ENCODE results near the gene SF1.

The SF1 gene

DNA sequence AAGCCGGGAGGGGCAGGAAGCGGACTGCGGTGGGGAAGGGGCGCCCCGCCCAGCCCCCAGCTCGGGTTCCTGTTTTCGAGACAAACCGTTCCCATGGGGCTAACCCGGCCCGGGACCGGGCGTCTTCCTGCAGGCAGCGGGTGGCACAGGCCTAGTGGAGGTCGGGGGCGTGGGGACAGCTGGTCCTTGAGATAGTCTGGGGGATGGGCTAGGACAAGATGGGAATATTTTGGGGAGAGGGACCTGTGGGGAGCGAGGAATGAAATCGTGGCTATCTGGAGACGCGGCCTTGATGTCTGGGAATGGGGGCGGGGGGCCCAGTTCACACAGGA is 33.2 kb downstream of the SF1 start:
- no peak for DNase-seq (ENCODE audit: low spot score)

DNA sequence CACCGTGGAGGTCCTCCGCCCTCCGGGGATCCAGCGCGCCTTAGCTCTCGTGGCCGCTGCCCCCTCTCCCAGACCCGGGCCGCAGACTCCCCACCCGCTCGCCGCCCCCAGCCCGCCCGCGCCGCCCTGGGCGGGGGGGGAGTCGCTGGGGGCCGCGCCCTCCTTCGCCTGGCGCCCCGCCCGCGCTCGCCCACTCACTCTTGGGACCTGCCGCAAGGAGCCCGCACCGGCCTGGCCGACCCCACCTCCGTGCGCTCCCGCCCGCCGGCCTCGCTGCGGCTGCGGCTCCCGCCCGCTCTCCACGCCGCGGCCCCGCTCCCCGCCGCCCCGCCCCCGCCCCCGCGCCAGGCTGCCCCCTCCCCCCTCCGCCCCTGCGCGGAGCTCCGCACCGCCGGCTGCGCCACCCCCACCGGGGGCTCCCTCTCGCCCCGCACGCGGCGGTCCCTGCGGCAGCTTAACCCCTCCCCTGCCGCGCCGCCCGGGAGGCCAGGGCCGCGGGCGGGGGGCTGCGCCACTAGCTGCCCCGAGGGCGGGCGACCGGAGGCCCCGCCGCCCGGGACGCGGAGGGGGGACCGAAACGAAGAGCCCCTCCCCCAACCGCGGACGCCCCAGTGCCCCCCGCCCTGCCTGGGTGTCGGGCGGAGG is 33.7 kb downstream of the SF1 start:
- DNase-seq (ENCODE audit: low spot score): no peak

DNA sequence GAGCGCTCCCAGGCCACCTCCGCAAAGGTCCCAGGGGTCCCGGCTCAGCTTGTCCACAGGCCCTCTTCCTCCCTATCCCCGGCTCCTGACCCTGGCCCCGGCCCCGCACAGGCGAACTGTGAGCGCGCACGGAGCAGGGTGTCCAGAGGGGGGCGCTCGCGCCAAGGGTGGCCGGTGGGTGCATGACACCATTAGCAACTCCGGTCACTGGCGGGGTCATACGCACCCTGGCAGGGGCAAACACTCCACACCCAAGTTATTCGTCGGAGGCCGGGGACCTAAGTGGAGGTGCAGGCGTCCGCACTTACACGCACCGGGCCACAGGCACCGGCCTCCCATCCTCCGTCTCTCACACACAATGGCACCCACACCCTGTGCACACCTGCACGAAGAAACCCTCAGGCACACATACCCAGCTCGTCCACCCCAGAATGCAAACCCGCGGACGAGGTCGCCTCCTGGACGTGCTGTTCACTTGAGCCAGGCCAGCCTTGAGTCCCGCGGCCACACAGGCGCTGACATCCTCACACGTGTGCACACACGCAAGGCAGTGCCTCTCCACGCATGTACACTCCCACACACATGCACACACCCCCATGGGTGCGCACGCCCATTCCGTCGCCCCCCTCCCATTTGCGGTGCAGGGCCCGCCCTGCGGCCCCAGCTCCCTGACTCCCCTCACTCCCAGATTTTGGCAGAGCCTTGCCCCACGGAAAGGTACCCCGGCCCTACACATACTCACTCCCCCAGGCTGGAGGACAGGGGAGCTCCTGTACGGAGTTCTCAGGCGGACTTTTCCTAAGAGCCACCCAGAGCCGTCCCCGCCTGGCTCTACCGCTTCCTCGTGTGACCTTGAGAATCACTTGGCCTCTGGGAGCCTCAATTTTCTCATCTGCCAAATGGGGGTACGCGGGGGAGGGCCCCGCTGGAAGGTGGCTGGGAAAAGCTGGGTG is 34.5 kb downstream of the SF1 start, which contains the start of gene RASGRP2:
Gene RASGRP2, minus strand, starts transcription at position 552 of the 953 bp plus-strand sequence. CDS start 1,276 bp downstream, outside the sequence.
- no peak for DNase-seq (ENCODE audit: low spot score)

DNA sequence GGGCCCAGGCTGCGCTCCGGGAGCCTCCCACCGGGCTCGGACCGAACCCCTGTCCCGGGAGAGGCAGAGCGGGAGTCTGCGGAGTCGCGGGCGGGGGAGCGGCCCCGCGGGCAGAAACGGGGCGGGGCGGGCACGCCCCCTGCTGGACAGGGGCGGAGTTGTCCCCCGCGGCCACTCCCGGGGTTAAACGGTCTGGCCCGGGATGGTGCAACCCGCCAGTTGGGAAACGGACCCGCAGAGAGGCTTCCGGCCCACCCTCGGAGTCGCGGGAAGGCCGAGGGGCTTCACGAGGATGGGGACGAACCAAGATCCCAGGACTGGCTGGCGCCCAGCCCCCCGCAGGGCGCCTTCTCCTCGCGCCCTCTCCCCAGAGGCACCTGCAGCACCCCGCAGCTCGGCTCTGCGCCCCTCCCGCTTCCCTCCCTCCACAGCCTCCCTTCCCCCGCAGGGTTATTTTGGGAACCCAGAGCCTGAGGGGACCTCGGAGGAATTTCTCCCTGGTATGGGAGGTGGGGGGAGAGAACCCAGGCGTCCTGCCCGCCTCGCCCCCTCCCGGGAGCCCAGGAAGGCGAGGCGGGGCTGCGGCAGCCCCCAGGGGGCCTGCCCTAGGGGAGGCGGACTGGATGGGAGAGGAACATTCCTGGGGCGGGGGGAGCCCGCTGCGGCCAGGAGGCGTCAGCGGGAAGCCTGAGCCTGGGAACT is 35.3 kb downstream of the SF1 start:
- peak; percentile 69 for DNase-seq (ENCODE audit: low spot score)

DNA sequence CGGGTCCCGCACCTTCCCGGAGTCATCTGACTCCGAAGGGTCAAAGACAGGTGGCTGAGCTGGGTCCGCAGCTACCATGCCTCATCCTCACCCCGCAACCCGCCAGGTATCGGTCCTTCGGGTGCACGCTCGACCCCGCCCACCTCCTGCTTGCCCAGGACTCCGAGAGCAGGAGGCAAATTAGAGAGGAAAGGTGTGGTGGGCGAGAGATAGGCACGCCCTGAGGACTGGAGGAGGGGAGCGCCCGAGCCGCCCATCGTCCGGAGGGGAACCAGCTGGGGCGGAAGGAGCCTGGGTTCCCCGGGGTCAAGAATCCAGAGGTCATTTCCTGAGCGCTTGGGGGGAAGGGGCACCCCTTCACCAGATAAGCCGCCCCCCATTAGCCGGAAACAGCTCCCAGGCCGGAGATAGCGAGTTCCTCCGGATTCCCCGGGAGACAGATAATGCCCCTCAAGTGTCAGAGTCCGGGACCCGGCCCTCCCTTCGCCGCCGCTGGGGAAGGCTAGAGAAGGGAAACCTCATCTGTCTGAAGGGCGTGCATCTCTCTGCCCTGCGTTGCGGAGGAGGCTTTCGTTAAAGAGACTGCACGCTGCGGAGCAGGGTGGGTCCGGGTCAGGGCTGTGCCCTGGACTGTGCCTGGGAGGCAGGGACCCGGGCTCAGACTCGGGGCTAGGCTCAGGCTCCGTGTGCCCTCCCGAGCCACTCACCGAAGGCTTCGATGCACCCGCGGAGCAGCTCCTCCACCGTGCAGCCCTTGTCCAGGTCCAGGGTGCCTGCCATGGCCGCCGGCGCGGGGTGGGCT is 36.1 kb downstream of the SF1 start:
- no peak for DNase-seq (ENCODE audit: low spot score)

DNA sequence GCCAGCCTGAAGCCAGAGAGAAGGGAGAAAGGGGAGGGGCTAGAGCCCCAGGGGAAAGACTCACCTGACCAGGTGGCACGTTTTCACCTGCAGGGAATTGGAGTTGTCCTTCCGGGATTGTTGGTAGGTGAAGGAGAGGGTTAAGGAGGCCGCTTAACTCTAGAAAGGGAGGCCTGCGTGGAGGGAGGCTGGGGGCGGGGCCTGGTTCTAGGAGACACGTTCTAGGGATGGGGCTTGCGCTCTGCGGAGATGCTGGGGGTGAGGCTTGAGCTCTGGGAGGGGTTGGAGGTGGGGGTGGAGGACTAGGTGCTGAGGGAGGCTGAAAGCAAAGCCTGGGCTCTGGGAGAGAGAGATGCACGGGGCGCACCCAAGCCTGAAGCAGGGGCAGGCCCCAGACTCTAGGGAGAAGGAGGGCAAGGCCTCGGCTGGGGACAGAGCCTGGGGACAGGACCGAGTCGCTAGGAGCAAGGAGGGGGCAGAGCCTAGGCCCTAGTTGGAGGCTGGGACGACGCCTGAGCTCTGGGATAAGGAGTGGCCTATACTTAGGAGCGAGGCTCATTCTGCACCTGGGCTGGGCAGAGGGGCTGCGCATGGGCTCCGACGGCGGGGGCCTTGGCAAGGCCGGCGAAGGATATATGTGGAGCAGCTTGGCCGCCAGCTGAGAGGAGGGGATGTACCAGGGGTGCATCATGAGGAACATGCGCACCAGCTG is 36.8 kb downstream of the SF1 start:
- DNase-seq (ENCODE audit: low spot score): no peak

DNA sequence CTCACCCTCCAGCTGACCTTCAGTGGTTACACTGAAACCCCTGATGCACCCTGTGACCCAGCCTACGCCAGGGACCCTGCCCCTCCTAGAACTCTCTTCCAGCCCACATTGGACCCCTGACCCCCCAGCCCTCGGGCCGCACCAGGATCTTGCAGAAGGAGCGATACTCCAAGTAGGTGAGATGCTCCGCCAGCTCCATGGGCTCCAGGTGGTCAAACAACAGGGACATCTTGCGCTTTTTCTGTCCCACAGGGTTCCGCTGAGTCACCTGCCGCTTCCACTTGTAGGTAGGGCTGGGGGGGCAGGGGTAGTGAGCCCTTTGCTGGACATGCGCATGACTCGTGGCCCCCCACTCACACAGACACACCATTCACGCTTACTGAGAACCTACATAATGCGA is 38.5 kb downstream of the SF1 start:
- no peak for DNase-seq (ENCODE audit: low spot score)

DNA sequence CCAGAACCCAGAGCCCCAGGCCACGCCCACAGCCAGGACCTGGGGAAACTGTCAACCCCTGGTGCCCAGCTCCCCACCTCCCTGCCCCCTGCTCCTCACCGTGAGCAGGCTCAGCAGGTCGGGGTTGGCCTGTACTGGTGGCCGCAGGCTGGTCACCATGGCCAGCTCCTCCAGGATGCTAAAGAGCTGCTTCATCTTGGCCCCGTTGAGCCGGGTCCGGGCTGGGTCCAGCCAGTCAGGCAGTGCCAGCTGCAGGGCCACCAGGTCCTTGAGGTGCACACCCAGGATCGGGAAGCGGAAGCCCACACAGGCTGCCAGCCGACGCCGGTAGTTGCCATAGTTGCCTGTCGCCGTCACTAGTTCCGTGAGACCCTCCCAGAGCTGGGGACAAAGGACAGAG is 41.7 kb downstream of the SF1 start:
- no peak for DNase-seq (ENCODE audit: low spot score)

DNA sequence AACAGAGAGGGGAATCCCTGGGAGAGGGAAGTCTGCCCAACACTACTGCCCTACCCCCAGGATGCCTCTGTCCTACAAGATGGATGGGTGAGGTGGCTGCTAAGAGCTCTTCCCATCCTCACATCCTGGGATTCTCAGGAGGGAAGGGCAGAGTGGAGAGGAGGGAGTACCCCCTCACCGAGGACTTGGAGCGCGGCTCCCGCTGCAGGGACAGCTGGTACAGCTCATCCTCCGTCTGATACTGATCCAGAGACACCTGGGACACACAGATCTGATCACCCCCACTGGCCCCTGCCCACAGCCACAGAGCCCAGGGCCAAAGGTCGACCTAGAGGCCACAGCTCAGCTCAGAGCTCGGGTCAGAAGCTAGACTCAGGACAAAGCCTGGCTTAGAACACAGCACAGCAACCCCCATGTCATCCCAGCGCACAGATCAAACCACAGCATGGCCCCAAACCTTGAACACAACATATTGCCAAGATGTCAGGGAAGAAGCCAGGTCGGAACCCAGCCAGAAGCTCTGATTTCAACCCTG is 42.5 kb downstream of the SF1 start:
- DNase-seq (ENCODE audit: low spot score): no peak

DNA sequence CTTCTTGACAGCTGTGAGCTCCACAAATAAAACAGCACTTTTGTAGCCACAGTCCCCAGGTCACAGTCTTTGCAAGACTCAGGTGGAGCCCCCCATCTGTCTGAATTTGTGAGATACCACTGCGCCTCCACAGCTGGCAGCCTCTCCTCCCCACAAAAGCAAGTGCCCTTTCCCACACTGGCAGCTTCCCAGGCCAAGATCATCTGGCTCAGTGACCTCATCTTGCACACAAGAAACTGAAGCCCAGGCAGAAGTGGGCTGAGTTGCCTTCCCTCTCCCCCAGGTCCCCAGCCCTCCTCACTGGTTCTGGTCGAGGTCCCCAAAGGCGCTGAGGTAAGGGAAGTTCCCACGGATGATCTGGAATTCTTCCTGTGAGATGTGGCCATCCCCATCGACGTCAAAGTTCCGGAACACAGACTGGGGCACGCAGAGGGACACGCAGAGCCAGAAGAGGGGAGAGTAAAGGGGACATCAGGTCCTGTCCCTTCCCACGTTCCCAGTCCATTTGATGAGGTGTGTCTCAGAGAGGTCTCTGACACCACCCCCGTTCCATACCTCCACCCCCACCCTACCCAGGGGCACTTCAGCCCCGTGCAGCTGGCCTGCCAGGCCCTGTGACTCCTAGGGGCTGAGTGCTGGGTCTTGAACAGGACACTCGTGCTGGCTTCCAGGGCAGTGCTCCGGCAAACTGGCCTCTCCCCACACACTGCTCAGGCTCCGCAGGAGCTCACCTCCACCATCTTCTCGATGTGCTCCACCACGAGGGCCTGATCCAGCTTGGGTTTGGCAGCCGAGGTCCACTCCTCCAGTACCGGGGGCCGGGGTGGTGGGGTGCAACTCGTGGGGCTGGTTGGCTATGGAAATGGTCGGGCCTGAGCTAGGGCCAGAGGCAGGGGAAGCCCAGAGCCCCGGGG is 43.3 kb downstream of the SF1 start:
- DNase-seq (ENCODE audit: low spot score): no peak

DNA sequence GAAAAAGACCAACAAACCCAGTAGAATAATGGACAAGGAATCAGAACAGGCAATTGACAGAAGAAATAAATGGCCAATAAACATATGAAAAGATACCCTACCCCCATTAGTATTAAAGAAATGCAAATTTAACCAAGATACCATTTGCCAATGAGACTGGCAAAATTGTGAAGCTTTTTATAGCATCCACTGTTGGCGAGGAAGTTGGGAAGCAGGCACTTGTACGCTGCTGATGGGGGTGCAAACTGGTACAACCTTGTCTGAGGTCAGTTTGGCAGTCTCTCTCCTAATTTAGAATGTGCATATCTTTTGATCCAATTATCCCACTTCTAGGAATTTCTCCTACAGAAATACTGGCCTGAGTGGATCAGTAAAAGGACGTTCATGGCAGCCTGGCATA is 46.7 kb downstream of the SF1 start:
- no peak for DNase-seq (ENCODE audit: low spot score)

DNA sequence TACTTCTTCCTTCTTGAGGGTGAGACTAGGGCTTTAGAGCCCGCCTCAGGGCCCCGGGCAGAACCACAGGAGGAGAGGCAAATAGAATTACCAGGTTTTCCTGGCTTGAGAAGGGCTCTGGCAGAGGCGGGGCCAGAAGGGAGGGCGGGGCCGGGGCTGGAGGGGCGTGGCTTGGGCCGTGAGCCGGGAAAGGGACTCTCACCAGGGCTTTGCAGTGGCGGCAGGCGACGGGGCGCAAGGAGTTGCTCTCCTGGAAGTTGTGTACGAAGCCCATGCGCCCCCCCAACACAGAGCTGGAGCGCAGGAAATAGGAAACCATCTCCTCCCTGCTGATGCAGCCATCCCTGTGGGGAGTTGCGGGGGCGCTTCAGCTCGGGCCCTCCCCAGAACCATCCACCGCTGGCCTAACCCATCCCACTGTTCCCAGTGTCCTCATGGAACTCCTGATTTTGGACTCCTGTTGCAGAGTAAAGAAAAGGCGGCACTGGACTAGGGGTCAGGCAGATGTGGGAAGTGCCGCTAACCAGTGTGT is 48.4 kb downstream of the SF1 start:
- no peak for DNase-seq (ENCODE audit: low spot score)

DNA sequence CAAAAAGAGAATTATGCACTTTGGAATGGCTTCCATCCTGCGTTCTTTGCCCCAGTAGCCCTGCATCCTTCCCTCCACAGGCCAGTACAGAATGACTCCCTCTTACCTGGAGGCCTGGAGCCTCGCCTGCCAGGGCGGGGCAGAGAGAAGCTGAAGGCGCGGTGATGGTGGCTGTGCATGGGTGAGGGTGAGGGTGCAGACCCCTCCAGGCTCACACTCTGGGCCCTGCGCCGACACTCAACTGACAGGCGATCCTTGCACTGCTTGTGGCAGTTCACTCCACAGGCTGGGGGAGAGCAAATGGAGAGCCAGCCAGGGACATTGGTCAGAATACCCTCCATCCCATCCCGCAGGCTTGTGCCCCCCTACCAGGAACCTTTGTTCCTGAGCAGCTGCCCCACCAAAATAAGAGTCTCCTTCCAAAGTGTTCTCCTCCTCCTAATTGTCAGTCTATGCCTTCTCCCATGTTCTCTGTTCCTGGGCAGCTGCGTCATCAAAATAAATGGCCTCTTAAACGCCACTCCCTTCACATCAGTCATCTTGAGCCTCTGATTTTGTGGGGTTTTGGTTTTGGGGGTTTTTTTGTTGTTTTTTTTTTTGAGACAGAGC is 49.5 kb downstream of the SF1 start:
- no peak for DNase-seq (ENCODE audit: low spot score)

DNA sequence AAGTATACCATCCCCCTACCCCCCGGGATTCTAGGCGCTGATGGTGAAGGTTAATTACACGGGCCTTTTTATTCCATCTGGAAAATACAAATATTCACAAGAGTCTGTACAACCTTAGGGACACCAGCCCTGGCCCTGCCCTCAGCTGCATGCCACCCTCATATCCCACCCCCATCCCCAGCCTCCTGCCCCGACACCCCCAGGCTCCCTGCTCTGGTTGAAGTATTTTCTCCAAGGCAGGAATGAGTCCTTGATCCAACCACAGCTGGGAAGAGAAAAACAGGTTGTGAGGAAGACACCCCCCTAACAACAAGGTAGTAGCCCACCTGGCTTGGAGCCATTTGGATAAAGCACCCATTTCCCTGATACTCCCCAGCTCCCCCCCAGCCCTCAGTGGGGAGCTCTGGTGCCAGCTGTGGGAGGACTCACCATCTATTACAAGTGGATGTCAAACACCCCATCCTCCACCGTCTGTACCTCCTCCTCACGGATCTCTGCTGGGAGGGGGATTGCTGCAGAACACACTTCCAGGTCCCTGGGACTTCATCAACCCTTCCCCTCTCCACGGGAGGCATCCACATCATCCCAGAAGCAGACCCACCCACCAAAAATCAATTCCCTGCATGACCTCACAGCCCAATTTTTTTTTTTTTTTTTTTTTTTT is 51.3 kb downstream of the SF1 start:
- DNase-seq (ENCODE audit: low spot score): no peak

DNA sequence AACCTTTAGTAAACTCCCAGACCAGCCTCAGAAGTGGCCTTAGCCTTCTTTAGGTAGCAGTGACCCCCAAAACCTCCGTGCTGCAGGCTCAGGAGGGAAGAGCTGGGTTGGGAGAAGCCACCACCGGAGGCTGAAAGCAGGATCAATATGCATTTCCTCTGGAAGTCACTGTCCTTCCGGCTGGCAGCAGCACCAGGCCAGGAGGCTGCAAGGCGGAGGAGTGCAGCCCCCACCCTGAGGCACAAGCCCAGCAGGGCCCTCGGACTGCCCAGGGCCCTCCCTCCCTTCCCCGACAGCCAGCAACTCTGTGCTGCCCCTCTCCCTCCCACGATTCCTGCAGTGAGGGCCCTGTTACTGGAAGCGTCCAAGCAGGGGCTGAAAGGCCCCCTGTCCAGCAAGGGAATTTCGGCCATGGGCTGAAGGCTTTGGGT is 52.1 kb downstream of the SF1 start:
- DNase-seq (ENCODE audit: low spot score): no peak

DNA sequence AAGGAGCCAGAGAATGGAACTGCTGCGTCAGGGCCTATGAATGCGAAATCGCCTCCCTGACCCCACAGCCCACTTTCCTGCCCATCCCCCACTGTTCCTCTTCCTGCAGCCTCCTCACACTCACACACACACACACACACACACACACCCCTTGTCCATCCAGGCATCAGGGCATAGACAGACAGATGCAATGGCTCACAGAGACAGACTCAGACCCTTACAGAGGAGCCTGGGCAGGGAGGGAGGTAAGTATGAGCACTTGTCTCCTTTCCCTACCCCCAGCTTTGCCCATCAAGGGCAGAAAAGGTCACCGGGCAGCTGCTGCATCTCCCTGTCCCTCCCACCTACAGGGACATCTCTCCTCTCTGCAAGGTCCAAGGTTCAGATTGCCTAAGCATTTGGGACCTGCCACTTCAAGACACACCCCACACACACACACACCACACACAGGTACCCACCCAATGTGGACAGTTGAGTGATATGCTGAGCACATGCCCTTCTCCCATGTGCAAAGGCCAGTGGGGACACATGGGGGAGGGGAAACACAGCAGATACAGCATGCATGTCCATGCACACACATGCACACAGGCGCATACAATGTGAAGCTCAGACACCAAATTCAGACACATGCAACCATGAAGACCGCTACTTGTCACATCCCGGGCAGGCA is 53.3 kb downstream of the SF1 start:
- no peak for DNase-seq (ENCODE audit: low spot score)

DNA sequence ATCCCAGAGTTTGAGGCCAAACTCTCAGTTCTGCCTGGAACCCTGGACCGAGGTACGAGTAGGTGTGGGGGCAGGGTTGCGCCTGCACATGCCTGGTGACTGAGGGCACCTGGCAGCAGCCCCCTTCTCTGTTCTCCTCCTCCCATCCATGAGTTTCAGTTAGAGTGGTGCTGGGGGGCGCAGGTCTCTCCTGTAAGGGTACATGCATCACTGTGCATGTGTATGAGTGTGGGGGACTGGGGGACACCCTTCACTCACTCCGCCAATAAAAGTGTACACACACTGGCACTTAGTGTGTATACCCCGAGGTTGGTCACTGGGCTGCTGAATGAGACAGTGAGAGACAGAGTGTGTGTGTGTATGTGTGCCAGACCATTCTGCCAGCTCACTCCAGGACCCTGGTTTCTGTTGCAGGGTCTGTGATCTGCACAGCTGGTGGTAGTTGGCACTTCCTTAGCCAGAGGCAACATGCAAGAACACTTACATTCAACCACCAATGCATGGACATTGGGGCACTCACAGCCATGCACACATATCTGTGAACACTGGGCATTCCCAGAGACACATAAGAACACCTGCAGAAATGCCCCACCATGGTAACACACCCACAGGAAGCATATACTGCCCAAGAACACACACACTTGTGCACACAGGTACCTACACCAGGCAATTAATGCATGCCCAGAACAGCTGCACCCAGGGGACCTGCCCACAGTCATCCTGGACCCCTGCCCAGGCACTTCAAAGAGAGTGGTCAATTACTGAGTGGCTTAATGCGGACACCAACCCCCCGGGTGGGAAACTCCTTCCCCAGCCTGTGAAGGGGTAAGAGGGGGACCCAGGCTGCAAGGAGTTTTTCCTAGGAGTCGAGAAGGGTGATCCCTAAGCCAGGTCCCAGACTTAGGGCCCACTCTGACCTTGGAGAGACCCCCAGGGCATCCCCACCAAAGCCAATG is 54.2 kb downstream of the SF1 start:
- no peak for DNase-seq (ENCODE audit: low spot score)
